ENCODE results near the gene MMP23B.

DNA sequence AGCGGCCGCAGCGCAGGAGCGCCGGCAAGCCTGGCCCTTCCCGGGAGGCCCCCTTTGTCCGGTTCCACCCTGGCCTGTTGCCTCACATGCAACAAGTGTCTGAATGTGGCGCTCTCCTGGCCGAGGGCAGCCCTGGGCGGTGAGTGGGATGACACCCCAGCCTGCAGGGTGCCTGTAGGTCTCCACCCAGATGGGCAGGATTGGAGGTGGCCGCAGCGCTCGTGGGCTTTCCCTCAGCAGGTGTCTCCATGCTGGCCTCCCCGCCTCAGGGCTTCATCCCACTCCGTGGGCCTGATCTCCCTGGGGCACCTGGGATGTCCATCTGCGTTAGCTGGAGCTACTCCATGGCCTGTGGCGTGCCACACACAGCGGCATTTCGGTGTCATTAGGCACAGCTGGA lies 15.1 kb upstream of the MMP23B start:
- TF ChIP-seq, protein P1, sequence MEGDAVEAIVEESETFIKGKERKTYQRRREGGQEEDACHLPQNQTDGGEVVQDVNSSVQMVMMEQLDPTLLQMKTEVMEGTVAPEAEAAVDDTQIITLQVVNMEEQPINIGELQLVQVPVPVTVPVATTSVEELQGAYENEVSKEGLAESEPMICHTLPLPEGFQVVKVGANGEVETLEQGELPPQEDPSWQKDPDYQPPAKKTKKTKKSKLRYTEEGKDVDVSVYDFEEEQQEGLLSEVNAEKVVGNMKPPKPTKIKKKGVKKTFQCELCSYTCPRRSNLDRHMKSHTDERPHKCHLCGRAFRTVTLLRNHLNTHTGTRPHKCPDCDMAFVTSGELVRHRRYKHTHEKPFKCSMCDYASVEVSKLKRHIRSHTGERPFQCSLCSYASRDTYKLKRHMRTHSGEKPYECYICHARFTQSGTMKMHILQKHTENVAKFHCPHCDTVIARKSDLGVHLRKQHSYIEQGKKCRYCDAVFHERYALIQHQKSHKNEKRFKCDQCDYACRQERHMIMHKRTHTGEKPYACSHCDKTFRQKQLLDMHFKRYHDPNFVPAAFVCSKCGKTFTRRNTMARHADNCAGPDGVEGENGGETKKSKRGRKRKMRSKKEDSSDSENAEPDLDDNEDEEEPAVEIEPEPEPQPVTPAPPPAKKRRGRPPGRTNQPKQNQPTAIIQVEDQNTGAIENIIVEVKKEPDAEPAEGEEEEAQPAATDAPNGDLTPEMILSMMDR (IDR thresholded peaks at IDR 0.05) = no peak
- TF ChIP-seq POLR2A (IDR thresholded peaks at IDR 0.05) = no peak

Measured in uterus (tissue), 2 donors.